ENCODE results near the gene OR11H6. TPM values are rescaled to one million over a fixed set of nuclear protein-coding genes. Genes with fewer than 3 reads are reported as not detected.
"Not testable (repeated sequence)": the region's sequence is repeated elsewhere in the genome, so short reads cannot be mapped to it uniquely, and the experiment has no call there.

OR11H6 gene
- total RNA-seq, 1 donor from 2014 or later = not detected

- not testable (repeated sequence) for DNase-seq
These were observed 40.9 kb downstream of the OR11H6 start for GRCh38 chr14:20264361-20264760.

- DNase-seq = no peak
These were observed 50.6 kb downstream of the OR11H6 start for GRCh38 chr14:20274062-20274461.

Other genes starting within 250 kb of the OR11H6 start
- not detected in 2 replicates for gene OR4K15, start 248.1 kb upstream of the OR11H6 start, total RNA-seq
- not detected in 2 replicates for gene OR4Q2, start 221.5 kb upstream of the OR11H6 start, total RNA-seq
- not detected in 2 replicates for gene OR4K14, start 204.4 kb upstream of the OR11H6 start, total RNA-seq
- not detected in 2 replicates for gene OR4K13, start 187.7 kb upstream of the OR11H6 start, total RNA-seq
- gene OR4L1, start 163.7 kb upstream of the OR11H6 start, total RNA-seq = not detected in 2 replicates
- not detected in 2 replicates for gene OR4K17, start 113.0 kb upstream of the OR11H6 start, total RNA-seq
- not detected in 2 replicates for gene OR4N5, start 84.9 kb upstream of the OR11H6 start, total RNA-seq
- gene OR11G2, start 32.8 kb upstream of the OR11H6 start, total RNA-seq = not detected in 2 replicates
- not detected in 2 replicates for gene OR11H7, start 5.3 kb downstream of the OR11H6 start, total RNA-seq
- not detected in 2 replicates for gene OR11H4, start 15.6 kb downstream of the OR11H6 start, total RNA-seq
- gene TTC5, start 82.2 kb downstream of the OR11H6 start, total RNA-seq = 30.5 and 31.8 TPM in 2 replicates
- 30.8 and 33.0 TPM in 2 replicates for gene CCNB1IP1, start 109.6 kb downstream of the OR11H6 start, total RNA-seq
- gene PARP2, start 119.9 kb downstream of the OR11H6 start, total RNA-seq = 7.1 and 9.0 TPM in 2 replicates
- 36.2 and 56.0 TPM in 2 replicates for gene TEP1, start 189.8 kb downstream of the OR11H6 start, total RNA-seq
- gene KLHL33, start 212.5 kb downstream of the OR11H6 start, total RNA-seq = 0.09 and 0.17 TPM in 2 replicates
- gene OSGEP, start 231.1 kb downstream of the OR11H6 start, total RNA-seq = 30.7 and 86.3 TPM in 2 replicates
- gene APEX1, start 231.5 kb downstream of the OR11H6 start, total RNA-seq = 63.1 and 83.3 TPM in 2 replicates
- 16.9 and 26.9 TPM in 2 replicates for gene PIP4P1, start 237.7 kb downstream of the OR11H6 start, total RNA-seq
- 214 and 230 TPM in 2 replicates for gene PNP, start 245.7 kb downstream of the OR11H6 start, total RNA-seq